ENCODE measurements around the gene KDR. TPM values are rescaled to one million over a fixed set of nuclear protein-coding genes. Genes with fewer than 3 reads are reported as not detected.

KDR gene
- polyA plus RNA-seq, 1 experiment: not detected

DNA sequence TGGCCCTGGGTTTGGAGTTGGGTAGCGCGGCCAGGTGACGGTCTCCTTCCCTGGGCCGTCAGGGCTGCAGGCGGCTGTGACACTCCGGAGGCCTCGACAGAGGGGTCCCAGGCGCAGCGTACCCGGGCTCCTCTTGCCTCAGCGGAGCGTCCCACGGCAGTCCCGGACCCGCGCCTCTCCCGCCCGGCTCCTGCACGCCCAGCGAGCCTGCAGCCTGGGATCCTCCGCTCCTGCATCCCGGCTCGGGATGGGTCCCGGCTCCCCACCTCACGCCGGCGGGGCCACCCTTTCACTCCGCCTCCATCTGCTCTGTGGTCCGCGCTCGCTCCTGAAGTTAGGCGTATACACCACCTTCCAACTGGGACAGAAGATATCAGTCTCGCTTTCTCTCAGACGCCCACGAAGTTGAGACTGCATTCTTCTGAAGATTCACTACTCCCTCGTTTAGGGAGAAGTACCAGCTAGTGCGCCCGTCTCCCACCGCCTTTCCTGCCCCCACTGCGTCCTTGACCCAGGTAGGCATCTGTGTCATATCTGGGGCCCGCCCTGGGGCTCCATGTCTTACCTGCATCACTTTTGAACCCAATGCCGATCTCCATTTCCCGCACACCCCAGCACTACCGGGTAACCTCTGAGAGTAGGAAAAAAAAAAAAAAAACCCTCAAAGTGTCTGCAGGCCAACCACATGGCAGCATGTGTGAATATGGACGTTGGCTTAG, 32.3 kb upstream of the KDR start:
- Histone ChIP-seq H3K27me3 (ENCODE audit: control insufficient read depth, insufficient read depth, low read length) (peaks cover 7% of the 10 kb centered on the region), H3K4me3 (ENCODE audit: low read depth, low read length) (no peak overlapping the region), H3K9me3 (ENCODE audit: control insufficient read depth, insufficient read depth, low read length) (no peaks in the 10 kb centered on the region; the same call in 1 of the 2 replicates), H3K27ac (ENCODE audit: low read depth, low read length) (no peak overlapping the region)
- ChIA-PET POLR2A (no interaction called here), CTCF (no interaction called here)
- no peak for DNase-seq (ENCODE audit: low read depth, low spot score)
- TF ChIP-seq, protein P1, sequence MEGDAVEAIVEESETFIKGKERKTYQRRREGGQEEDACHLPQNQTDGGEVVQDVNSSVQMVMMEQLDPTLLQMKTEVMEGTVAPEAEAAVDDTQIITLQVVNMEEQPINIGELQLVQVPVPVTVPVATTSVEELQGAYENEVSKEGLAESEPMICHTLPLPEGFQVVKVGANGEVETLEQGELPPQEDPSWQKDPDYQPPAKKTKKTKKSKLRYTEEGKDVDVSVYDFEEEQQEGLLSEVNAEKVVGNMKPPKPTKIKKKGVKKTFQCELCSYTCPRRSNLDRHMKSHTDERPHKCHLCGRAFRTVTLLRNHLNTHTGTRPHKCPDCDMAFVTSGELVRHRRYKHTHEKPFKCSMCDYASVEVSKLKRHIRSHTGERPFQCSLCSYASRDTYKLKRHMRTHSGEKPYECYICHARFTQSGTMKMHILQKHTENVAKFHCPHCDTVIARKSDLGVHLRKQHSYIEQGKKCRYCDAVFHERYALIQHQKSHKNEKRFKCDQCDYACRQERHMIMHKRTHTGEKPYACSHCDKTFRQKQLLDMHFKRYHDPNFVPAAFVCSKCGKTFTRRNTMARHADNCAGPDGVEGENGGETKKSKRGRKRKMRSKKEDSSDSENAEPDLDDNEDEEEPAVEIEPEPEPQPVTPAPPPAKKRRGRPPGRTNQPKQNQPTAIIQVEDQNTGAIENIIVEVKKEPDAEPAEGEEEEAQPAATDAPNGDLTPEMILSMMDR (IDR thresholded peaks at IDR 0.05; ENCODE audit: low read depth, low read length): no peak

DNA sequence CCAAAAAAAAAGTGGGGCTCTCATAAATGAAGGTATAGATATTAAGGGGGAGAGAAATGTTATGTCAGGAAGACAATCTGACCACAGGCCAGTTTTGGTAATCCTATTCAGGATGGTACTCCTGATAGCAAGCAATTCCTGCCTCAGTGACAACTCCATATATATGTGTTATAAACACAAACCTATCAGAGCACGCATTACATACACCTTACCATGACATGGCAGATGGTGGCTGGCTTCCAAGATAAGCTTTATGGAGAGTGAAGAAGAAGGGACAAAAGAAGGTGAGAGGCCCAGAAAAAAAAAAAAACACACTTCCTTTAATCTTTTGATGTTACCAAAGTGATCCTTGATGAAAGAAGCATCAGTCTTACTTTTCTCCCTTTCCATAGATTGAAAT, 29.5 kb upstream of the KDR start:
- ChIA-PET CTCF (interaction anchor here (0.6 kb wide), 1 partner anchor 22 kb away, joined by 3 read pairs; no protein-coding TSS in a partner anchor), POLR2A (no interaction called here)
- no peaks in the 10 kb centered on the region; the same call in 1 of the 2 replicates for H3K9me3 ChIP-seq (ENCODE audit: control insufficient read depth, insufficient read depth, low read length)
- TF ChIP-seq, protein P1 (IDR thresholded peaks at IDR 0.05; ENCODE audit: low read depth, low read length): no peak
- no peak overlapping the region for H3K4me3 ChIP-seq (ENCODE audit: low read depth, low read length)
- no peak for DNase-seq (ENCODE audit: low read depth, low spot score)
- peaks cover 7% of the 10 kb centered on the region for H3K27me3 ChIP-seq (ENCODE audit: control insufficient read depth, insufficient read depth, low read length)
- H3K27ac ChIP-seq (ENCODE audit: low read depth, low read length): no peak overlapping the region

DNA sequence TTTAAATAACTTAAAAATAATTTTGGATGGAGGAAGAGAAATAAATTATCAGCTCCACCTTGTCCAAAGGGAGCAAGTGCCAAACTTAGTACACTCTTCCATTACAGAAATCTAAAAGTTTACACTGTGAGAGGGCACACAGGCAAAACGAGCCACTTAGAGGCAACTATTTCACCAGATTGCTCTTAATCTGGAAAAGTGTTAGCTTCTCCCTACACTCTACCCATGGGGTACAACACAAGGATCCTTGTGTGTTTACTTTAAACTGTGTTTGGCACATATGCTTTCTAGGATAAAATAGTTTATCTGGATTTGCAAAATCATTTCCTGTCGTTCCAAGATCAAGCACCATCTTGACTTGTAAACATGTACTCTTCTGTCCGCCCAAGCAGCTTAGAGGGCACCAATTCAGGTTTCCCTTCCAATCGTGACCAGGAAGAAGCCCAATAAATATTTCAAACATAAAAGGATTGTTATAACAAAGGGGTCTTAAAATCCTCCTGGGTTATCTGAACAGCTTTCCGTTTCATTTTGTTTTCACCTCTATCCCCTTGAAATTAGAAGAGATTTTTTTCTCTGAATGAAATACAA, 29.0 kb upstream of the KDR start:
- Histone ChIP-seq H3K4me3 (ENCODE audit: low read depth, low read length) (no peak overlapping the region), H3K9me3 (ENCODE audit: control insufficient read depth, insufficient read depth, low read length) (no peaks in the 10 kb centered on the region; the same call in 1 of the 2 replicates), H3K27ac (ENCODE audit: low read depth, low read length) (no peak overlapping the region), H3K27me3 (ENCODE audit: control insufficient read depth, insufficient read depth, low read length) (peaks cover 7% of the 10 kb centered on the region)
- no peak for DNase-seq (ENCODE audit: low read depth, low spot score)
- TF ChIP-seq, protein P1 (IDR thresholded peaks at IDR 0.05; ENCODE audit: low read depth, low read length): no peak
- ChIA-PET POLR2A (no interaction called here), CTCF (interaction anchor here (0.6 to 0.9 kb wide), 2 partner anchors 23 to 183 kb away, joined by 3 read pairs; no protein-coding TSS in a partner anchor)

DNA sequence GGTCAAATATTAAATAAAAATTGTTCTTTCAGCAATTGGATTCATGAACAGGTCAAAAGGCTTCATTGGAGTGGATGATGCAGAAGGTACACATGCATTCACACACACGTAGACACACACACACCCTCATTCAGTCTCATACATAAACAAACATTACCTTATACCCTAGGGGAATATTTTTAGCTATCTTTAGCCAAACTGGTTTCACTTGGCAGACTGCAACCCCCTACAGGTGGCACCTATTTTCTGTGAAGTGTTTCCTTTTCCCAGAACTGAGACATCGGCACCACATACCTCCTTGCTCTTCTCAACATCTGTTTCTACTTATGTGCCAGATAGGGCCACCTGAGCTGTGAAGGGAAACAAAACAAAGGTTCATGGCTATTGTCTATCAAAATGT, 18.5 kb upstream of the KDR start:
- no peak overlapping the region for H3K4me3 ChIP-seq (ENCODE audit: low read depth, low read length)
- H3K9me3 ChIP-seq (ENCODE audit: control insufficient read depth, insufficient read depth, low read length): no peaks in the 10 kb centered on the region
- ChIA-PET POLR2A (no interaction called here), CTCF (no interaction called here)
- H3K27me3 ChIP-seq (ENCODE audit: control insufficient read depth, insufficient read depth, low read length): no peaks in the 10 kb centered on the region
- TF ChIP-seq, protein P1 (IDR thresholded peaks at IDR 0.05; ENCODE audit: low read depth, low read length): no peak
- no peak overlapping the region for H3K27ac ChIP-seq (ENCODE audit: low read depth, low read length)
- DNase-seq (ENCODE audit: low read depth, low spot score): no peak

DNA sequence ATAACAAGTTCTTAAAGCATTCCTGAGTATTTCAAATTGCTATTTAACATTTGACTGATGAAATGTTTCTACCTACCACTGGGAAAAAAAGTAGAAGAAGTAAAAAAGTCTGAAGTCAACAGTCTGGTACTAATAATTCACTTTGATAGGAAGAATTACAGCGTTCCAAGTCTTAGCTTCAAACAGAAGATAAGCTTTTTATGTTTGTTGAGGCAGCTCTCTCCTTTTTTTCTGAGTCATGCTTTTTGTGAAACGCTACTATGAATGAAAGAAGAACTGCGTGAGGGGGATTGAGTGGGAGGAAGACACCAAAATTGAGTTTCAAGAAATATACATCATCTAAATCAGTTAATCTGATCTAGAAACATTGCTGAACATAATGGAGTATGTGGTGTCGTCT, 13.0 kb upstream of the KDR start:
- ChIA-PET POLR2A (no interaction called here), CTCF (no interaction called here)
- H3K27me3 ChIP-seq (ENCODE audit: control insufficient read depth, insufficient read depth, low read length): no peaks in the 10 kb centered on the region
- no peak for DNase-seq (ENCODE audit: low read depth, low spot score)
- no peak overlapping the region for H3K27ac ChIP-seq (ENCODE audit: low read depth, low read length)
- H3K4me3 ChIP-seq (ENCODE audit: low read depth, low read length): no peak overlapping the region
- no peaks in the 10 kb centered on the region for H3K9me3 ChIP-seq (ENCODE audit: control insufficient read depth, insufficient read depth, low read length)
- TF ChIP-seq, protein P1 (IDR thresholded peaks at IDR 0.05; ENCODE audit: low read depth, low read length): no peak
